ENCODE results near the gene TCEA2. TPM values are rescaled to one million over a fixed set of nuclear protein-coding genes. Genes with fewer than 3 reads are reported as not detected.

TCEA2 gene
- total and polyA plus RNA-seq, 2 of the 13 experiments (the other 11 are each of a cell fraction or from before 2014, with no cell fraction given): 28.1 to 33.7 TPM

DNA sequence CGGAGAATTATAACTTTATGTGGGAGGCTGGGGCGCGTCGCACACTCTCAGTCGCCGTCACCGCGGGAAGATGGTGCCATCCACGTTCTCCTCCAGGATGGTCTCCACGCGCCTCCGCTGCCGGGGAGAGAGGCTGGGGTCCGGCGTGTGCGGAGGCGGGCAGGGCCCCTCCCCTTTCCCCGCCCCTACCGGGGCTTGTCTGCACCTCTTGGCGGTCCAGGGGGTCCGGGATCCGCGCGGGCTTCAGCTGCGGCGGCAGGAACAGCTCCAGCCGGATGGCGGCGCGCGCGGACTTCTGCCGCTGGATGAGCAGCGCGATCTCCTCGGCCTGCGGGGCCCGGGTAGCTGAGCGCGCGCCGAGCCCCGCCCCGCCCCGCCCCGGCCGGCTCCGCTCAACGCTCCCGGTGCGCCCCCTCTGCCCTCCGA lies 20.4 kb downstream of the TCEA2 start (continued):
- TF ChIP-seq ZSCAN5A (CRISPR knock-in tag; IDR thresholded peaks at IDR 0.05; ENCODE audit: borderline replicate concordance): no peak
- TF ChIP-seq AKAP8 (CRISPR knock-in tag; IDR thresholded peaks at IDR 0.05): peak; percentile 37; the same call in 1 of the 2 replicates
- TF ChIP-seq MYNN (CRISPR knock-in tag; IDR thresholded peaks at IDR 0.05; ENCODE audit: low read depth): no peak
- TF ChIP-seq RORA (CRISPR knock-in tag; IDR thresholded peaks at IDR 0.05): no peak
- peak; percentile 58; the same call in 1 of the 2 replicates for TF ChIP-seq HDAC2 (CRISPR knock-in tag; IDR thresholded peaks at IDR 0.05)
- peak; percentile 50; the same call in 1 of the 2 replicates for TF ChIP-seq ERF (CRISPR knock-in tag; IDR thresholded peaks at IDR 0.05)
- TF ChIP-seq ELF3 (CRISPR knock-in tag; IDR thresholded peaks at IDR 0.05): no peak
- TF ChIP-seq RAD21 (CRISPR knock-in tag; IDR thresholded peaks at IDR 0.05): peak; percentile 95
- no peak for TF ChIP-seq ZNF101 (CRISPR knock-in tag; IDR thresholded peaks at IDR 0.05; ENCODE audit: borderline replicate concordance, low read depth)
- peak; percentile 82 for TF ChIP-seq XRCC5 (optimal IDR thresholded peaks at IDR 0.05; ENCODE audit: low read length)
- TF ChIP-seq, protein P1, sequence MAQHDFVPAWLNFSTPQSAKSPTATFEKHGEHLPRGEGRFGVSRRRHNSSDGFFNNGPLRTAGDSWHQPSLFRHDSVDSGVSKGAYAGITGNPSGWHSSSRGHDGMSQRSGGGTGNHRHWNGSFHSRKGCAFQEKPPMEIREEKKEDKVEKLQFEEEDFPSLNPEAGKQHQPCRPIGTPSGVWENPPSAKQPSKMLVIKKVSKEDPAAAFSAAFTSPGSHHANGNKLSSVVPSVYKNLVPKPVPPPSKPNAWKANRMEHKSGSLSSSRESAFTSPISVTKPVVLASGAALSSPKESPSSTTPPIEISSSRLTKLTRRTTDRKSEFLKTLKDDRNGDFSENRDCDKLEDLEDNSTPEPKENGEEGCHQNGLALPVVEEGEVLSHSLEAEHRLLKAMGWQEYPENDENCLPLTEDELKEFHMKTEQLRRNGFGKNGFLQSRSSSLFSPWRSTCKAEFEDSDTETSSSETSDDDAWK (CRISPR knock-in tag; IDR thresholded peaks at IDR 0.05): no peak
- peak; percentile 21; the same call in 1 of the 2 replicates for TF ChIP-seq ZNF333 (CRISPR knock-in tag; IDR thresholded peaks at IDR 0.05; ENCODE audit: borderline replicate concordance)
- TF ChIP-seq FOXA3 (CRISPR knock-in tag; IDR thresholded peaks at IDR 0.05): 0 out of 2 replicates have a peak, but pooled peaks have one; percentile 5
- no peak for TF ChIP-seq ZNF180 (CRISPR knock-in tag; IDR thresholded peaks at IDR 0.05; ENCODE audit: borderline replicate concordance, low read depth)
- peak; percentile 83; the same call in 1 of the 2 replicates for TF ChIP-seq ZMAT3 (CRISPR knock-in tag; conservative IDR thresholded peaks at IDR 0.05)
- TF ChIP-seq, protein P2, sequence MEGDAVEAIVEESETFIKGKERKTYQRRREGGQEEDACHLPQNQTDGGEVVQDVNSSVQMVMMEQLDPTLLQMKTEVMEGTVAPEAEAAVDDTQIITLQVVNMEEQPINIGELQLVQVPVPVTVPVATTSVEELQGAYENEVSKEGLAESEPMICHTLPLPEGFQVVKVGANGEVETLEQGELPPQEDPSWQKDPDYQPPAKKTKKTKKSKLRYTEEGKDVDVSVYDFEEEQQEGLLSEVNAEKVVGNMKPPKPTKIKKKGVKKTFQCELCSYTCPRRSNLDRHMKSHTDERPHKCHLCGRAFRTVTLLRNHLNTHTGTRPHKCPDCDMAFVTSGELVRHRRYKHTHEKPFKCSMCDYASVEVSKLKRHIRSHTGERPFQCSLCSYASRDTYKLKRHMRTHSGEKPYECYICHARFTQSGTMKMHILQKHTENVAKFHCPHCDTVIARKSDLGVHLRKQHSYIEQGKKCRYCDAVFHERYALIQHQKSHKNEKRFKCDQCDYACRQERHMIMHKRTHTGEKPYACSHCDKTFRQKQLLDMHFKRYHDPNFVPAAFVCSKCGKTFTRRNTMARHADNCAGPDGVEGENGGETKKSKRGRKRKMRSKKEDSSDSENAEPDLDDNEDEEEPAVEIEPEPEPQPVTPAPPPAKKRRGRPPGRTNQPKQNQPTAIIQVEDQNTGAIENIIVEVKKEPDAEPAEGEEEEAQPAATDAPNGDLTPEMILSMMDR (CRISPR knock-in tag; IDR thresholded peaks at IDR 0.05): peak; percentile 90
- no peak for TF ChIP-seq ELF1 (CRISPR knock-in tag; IDR thresholded peaks at IDR 0.05)
- TF ChIP-seq SOX5 (CRISPR knock-in tag; IDR thresholded peaks at IDR 0.05; ENCODE audit: borderline replicate concordance): no peak; the same call in 1 of the 2 replicates
- TF ChIP-seq CREM (IDR thresholded peaks at IDR 0.05): no peak
- TF ChIP-seq CREM (CRISPR knock-in tag; IDR thresholded peaks at IDR 0.05): no peak
- no peak for TF ChIP-seq HHEX (CRISPR knock-in tag; IDR thresholded peaks at IDR 0.05)
- peak; percentile 38; the same call in 1 of the 2 replicates for TF ChIP-seq SMC3 (IDR thresholded peaks at IDR 0.05; ENCODE audit: low read length)
- TF ChIP-seq, protein P3, sequence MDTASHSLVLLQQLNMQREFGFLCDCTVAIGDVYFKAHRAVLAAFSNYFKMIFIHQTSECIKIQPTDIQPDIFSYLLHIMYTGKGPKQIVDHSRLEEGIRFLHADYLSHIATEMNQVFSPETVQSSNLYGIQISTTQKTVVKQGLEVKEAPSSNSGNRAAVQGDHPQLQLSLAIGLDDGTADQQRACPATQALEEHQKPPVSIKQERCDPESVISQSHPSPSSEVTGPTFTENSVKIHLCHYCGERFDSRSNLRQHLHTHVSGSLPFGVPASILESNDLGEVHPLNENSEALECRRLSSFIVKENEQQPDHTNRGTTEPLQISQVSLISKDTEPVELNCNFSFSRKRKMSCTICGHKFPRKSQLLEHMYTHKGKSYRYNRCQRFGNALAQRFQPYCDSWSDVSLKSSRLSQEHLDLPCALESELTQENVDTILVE (CRISPR knock-in tag; IDR thresholded peaks at IDR 0.05): peak; percentile 45; the same call in 1 of the 2 replicates
- TF ChIP-seq ZNF770 (CRISPR knock-in tag; IDR thresholded peaks at IDR 0.05): no peak
- no peak for TF ChIP-seq NFIB (CRISPR knock-in tag; IDR thresholded peaks at IDR 0.05; ENCODE audit: borderline replicate concordance)
